Kidney (tissue), 14 donors: ENCODE measurements around the gene FBXL16. TPM values are rescaled to one million over a fixed set of nuclear protein-coding genes. Genes with fewer than 3 reads are reported as not detected.

Experiments used
- DNase-seq, 5 donors: peaks; one replicate each; pipeline ENCODE4 v3.0.0-alpha.2; 2013 to 2020
- FAIRE-seq: peaks from 2 replicates; lab custom pipeline; 2012; peaks lifted over from hg19 to GRCh38; lab: Jason Lieb, UNC
- H3K27ac ChIP-seq, 2 donors: one replicate each; pipeline ENCODE4 v1.7.0; 2013; ENCODE audit warnings: low read depth in 2 of 2, low read length in 2 of 2, inconsistent platforms in 1 of 2
- H3K27me3 ChIP-seq: one replicate; pipeline ENCODE4 v1.7.1; 2013; ENCODE audit warnings: low read length, inconsistent platforms; ENCODE audit not compliant: control insufficient read depth, insufficient read depth
- H3K36me3 ChIP-seq, 3 donors: one replicate each; pipeline versions ENCODE4 v1.7.0 to v1.7.1; 2013; ENCODE audit warnings: low read length in 3 of 3, control low read depth in 1 of 3, inconsistent platforms in 1 of 3; ENCODE audit not compliant: insufficient read depth in 3 of 3, control insufficient read depth in 2 of 3
- H3K4me1 ChIP-seq, 3 donors: one replicate each; pipeline versions ENCODE4 v1.7.0 to v1.7.1; 2013; ENCODE audit warnings: low read length in 3 of 3, inconsistent platforms in 1 of 3, low read depth in 1 of 3; ENCODE audit not compliant: control insufficient read depth in 2 of 3, insufficient read depth in 2 of 3
- H3K4me3 ChIP-seq, 3 donors: one replicate each; pipeline versions ENCODE4 v1.7.0 to v1.8.1; 2013; ENCODE audit warnings: low read length in 3 of 3, control low read depth in 1 of 3, inconsistent platforms in 1 of 3
- H3K9ac ChIP-seq, 3 donors: one replicate each; pipeline versions ENCODE4 v1.7.0 to v1.7.1; 2013; ENCODE audit warnings: low read length in 3 of 3, control low read depth in 1 of 3, inconsistent platforms in 1 of 3
- H3K9me3 ChIP-seq, 3 donors: one replicate each; pipeline versions ENCODE4 v1.7.0 to v1.7.1; 2013; ENCODE audit warnings: low read length in 3 of 3, control low read depth in 1 of 3, inconsistent platforms in 1 of 3; ENCODE audit not compliant: control insufficient read depth in 2 of 3, insufficient read depth in 1 of 3
- intact Hi-C: fragments of 100-400 bp; cut with DNase I; formaldehyde crosslinking; loops from one replicate; pipeline ENCODE4 v1.11.1; 2022
- polyA plus RNA-seq: library from polyadenylated mRNA; stranded (reverse); fragments of 350-450 nt; fragmentation: Illumina TruSeq; extraction: RNeasy Lipid Tissue Mini Kit (QIAGEN cat#74804); gene quantifications from one replicate; pipeline ENCODE4 v1.2.3, GENCODE V29; 2014; ENCODE audit warnings: low read depth, low replicate concordance; ENCODE audit not compliant: insufficient read depth
- total RNA-seq: library from RNA; stranded (reverse); fragmentation: NEBNext Ultra II Directional; extraction: Animal tissue kit (Norgen Biotek cat#: 25700); gene quantifications from one replicate; pipeline ENCODE4 v1.2.1, GENCODE V29; 2021
- TF ChIP-seq, protein P1 (sequence below): IDR thresholded peaks from 3 replicates; pipeline ENCODE4 v1.5.1; 2012; ENCODE audit warnings: mild to moderate bottlenecking, moderate library complexity, borderline replicate concordance; ENCODE audit not compliant: insufficient read depth; ENCODE audit errors: extremely low read depth
- donor health status: control.
- donor health status: control.
- donor health status: control.
- donor health status: control.
- donor health status: control.
- donor health status: DM: yes; HTN: yes; CAD: no.
- donor health status: Normal renal cell carcinoma (clear cell type).

Gene FBXL16
- total and polyA plus RNA-seq, 2 donors from 2014 or later: 12.0 to 44.9 TPM

DNA sequence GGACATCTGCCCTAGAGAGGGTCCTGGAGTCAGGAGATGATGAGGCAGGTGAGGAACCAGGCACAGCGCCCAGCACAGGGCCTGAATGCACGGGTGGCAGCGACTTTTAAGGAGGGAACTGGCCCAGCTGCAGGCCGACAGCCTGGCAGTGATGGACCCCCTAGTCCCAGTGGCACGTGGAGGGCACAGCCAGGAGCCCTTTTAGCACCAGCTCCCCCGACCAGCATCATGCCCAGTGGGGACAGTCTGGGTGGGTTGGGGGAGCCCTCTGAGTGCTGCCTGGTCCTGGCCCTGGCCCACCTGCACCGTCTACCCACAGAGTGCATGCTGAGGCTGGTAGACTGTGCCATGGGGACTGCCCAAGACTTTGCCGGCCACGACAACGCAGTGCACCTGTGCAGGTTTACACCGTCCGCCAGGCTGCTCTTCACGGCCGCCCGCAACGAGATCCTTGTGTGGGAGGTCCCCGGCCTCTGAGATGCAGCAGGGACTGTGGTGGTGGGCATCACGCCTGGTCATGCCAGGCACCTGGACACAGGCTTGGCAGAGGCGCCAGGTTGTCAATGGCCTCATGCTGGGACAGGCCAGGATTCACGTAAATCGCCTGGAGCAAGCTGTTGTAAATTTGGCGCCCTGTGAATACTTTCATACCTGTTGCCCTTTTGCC lies 38.4 kb downstream of the FBXL16 start:
- Histone ChIP-seq H3K27ac (peak overlapping the region; percentile 2 to 9), H3K4me1 (peaks cover 0 to 14% (median 4%) of the 10 kb centered on the region in 3 donors), H3K36me3 (peaks cover 0 to 12% (median 3%) of the 10 kb centered on the region in 3 donors), H3K27me3 (no peaks in the 10 kb centered on the region), H3K9ac (peak overlapping the region in 2 of 3 donors; percentile 33 to 61), H3K4me3 (peak overlapping the region in 2 of 3 donors; percentile 6 to 77), H3K9me3 (no peaks in the 10 kb centered on the region)
- FAIRE-seq (no peak), DNase-seq (no peak)
- intact Hi-C loops: no loop called here
- TF ChIP-seq, protein P1, sequence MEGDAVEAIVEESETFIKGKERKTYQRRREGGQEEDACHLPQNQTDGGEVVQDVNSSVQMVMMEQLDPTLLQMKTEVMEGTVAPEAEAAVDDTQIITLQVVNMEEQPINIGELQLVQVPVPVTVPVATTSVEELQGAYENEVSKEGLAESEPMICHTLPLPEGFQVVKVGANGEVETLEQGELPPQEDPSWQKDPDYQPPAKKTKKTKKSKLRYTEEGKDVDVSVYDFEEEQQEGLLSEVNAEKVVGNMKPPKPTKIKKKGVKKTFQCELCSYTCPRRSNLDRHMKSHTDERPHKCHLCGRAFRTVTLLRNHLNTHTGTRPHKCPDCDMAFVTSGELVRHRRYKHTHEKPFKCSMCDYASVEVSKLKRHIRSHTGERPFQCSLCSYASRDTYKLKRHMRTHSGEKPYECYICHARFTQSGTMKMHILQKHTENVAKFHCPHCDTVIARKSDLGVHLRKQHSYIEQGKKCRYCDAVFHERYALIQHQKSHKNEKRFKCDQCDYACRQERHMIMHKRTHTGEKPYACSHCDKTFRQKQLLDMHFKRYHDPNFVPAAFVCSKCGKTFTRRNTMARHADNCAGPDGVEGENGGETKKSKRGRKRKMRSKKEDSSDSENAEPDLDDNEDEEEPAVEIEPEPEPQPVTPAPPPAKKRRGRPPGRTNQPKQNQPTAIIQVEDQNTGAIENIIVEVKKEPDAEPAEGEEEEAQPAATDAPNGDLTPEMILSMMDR: no peak

DNA sequence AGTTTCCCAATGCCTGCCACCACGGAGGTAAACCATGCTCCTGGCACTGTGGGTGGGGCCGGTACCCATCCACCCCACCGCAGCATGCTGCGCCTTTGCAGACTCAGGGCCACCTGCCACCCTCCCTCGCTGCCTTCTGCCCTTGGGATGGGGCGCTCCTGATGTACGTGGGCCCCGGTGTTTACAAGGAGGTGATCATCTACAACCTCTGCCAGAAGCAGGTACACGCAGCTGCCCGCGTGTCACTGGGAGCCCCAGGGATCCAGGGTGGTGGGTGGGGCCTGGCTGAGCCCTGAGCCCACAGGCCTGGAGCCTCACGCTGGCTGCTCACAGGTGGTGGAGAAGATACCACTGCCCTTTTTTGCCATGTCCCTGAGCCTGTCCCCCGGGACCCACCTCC lies 39.0 kb downstream of the FBXL16 start:
- no peaks in the 10 kb centered on the region for H3K27me3 ChIP-seq
- H3K9me3 ChIP-seq: no peaks in the 10 kb centered on the region
- H3K4me1 ChIP-seq: peaks cover 0 to 14% (median 4%) of the 10 kb centered on the region in 3 donors
- no peak overlapping the region for H3K27ac ChIP-seq
- no peak overlapping the region for H3K9ac ChIP-seq
- H3K36me3 ChIP-seq: peaks cover 0 to 12% (median 0%) of the 10 kb centered on the region in 3 donors
- FAIRE-seq: no peak
- TF ChIP-seq, protein P1: no peak
- intact Hi-C loops: no loop called here
- no peak overlapping the region for H3K4me3 ChIP-seq
- no peak for DNase-seq

DNA sequence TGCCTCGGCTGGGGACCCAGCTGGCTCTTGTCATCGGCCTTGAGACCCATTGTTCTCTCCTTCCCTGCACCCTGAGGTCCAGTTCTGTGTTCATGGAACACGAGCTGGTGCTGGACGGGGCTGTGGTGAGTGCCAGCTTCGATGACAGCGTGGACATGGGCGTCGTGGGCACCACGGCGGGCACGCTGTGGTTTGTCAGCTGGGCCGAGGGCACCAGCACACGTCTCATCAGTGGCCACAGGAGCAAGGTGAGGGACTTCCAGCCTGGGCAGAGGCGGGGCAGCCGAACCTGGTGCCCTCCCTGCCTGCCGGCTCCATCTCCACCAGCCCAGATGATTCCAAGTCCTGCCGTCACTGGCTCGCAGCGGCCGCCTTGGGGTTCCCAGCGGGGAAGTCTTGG lies 43.0 kb downstream of the FBXL16 start:
- intact Hi-C loops: no loop called here
- H3K9me3 ChIP-seq: no peaks in the 10 kb centered on the region
- no peak overlapping the region for H3K4me3 ChIP-seq
- no peak for DNase-seq
- TF ChIP-seq, protein P1: no peak
- H3K27me3 ChIP-seq: no peaks in the 10 kb centered on the region
- H3K27ac ChIP-seq: no peak overlapping the region
- no peak overlapping the region for H3K9ac ChIP-seq
- no peaks in the 10 kb centered on the region for H3K36me3 ChIP-seq
- H3K4me1 ChIP-seq: peaks cover 0 to 15% (median 3%) of the 10 kb centered on the region in 3 donors
- FAIRE-seq: no peak
